Trophoblast cell (in vitro differentiated cells and primary cell): ENCODE data around the gene LIMK1.
"Not testable (repeated sequence)": the region's sequence is repeated elsewhere in the genome, so short reads cannot be mapped to it uniquely, and the experiment has no call there.

Experiments used
- DNase-seq, 2 donors: peaks; one replicate each; pipeline ENCODE4 v3.0.0-alpha.2; 2016
- H2AFZ ChIP-seq: 2 replicates; pipeline ENCODE4 v1.6.1; 2013; ENCODE audit warnings: low read length, moderate library complexity, mild to moderate bottlenecking; ENCODE audit not compliant: insufficient read depth, poor library complexity
- H2AK5ac ChIP-seq: 2 replicates; pipeline ENCODE4 v1.6.1; 2013; ENCODE audit warnings: mild to moderate bottlenecking, low read length
- H2BK120ac ChIP-seq: 2 replicates; pipeline ENCODE4 v1.6.1; 2013; ENCODE audit warnings: low read length, mild to moderate bottlenecking, moderate library complexity; ENCODE audit not compliant: insufficient read depth, poor library complexity
- H2BK12ac ChIP-seq: 2 replicates; pipeline ENCODE4 v1.6.1; 2013; ENCODE audit warnings: mild to moderate bottlenecking, low read length, moderate library complexity
- H2BK5ac ChIP-seq: 2 replicates; pipeline ENCODE4 v1.6.1; 2013; ENCODE audit warnings: low read length, low read depth, moderate library complexity, mild to moderate bottlenecking; ENCODE audit not compliant: poor library complexity
- H3K14ac ChIP-seq: 2 replicates; pipeline ENCODE4 v1.6.1; 2013; ENCODE audit warnings: mild to moderate bottlenecking, low read length
- H3K18ac ChIP-seq: 2 replicates; pipeline ENCODE4 v1.6.1; 2013; ENCODE audit warnings: mild to moderate bottlenecking, low read length
- H3K23ac ChIP-seq: 2 replicates; pipeline ENCODE4 v1.6.1; 2013; ENCODE audit warnings: low read length
- H3K27ac ChIP-seq: 2 replicates; pipeline ENCODE4 v1.5.1; 2013; ENCODE audit warnings: low read depth, mild to moderate bottlenecking, inconsistent platforms, low read length, moderate library complexity
- H3K27me3 ChIP-seq: 2 replicates; pipeline ENCODE4 v1.6.1; 2013; ENCODE audit warnings: inconsistent platforms, mild to moderate bottlenecking, low read length, moderate library complexity; ENCODE audit not compliant: insufficient read depth
- H3K36me3 ChIP-seq, 2 experiments: 1 replicate in 1 of 2; 2 replicates in 1 of 2; pipeline ENCODE4 v1.6.1; 2013; ENCODE audit warnings: low read length in 2 of 2, mild to moderate bottlenecking in 2 of 2, moderate library complexity in 1 of 2; ENCODE audit not compliant: insufficient read depth in 2 of 2, control insufficient read depth in 1 of 2
- H3K4ac ChIP-seq: 2 replicates; pipeline ENCODE4 v1.6.1; 2013; ENCODE audit warnings: low read depth, mild to moderate bottlenecking, low read length, moderate library complexity
- H3K4me1 ChIP-seq, 2 experiments: 1 replicate in 1 of 2; 2 replicates in 1 of 2; pipeline ENCODE4 v1.6.1; 2013; ENCODE audit warnings: low read length in 2 of 2, mild to moderate bottlenecking in 2 of 2, moderate library complexity in 1 of 2; ENCODE audit not compliant: insufficient read depth in 2 of 2, control insufficient read depth in 1 of 2
- H3K4me2 ChIP-seq: 2 replicates; pipeline ENCODE4 v1.6.1; 2013; ENCODE audit warnings: inconsistent platforms, mild to moderate bottlenecking, low read length, moderate library complexity
- H3K4me3 ChIP-seq: 2 replicates; pipeline ENCODE4 v1.5.1; 2013; ENCODE audit warnings: mild to moderate bottlenecking, low read depth, low read length, inconsistent platforms
- H3K79me1 ChIP-seq: one replicate; pipeline ENCODE4 v1.6.1; 2013; ENCODE audit warnings: low read length
- H3K79me2 ChIP-seq: 2 replicates; pipeline ENCODE4 v1.6.1; 2013; ENCODE audit warnings: low read length, mild to moderate bottlenecking; ENCODE audit not compliant: control insufficient read depth, insufficient read depth, poor library complexity
- H3K9ac ChIP-seq: 2 replicates; pipeline ENCODE4 v1.6.1; 2013; ENCODE audit warnings: mild to moderate bottlenecking, low read length
- H3K9me3 ChIP-seq: 2 replicates; pipeline ENCODE4 v1.6.1; 2013; ENCODE audit warnings: low read depth, mild to moderate bottlenecking, control low read depth, inconsistent platforms, low read length; ENCODE audit not compliant: insufficient read depth
- H4K12ac ChIP-seq: 2 replicates; pipeline ENCODE4 v1.6.1; 2013; ENCODE audit warnings: low read depth, mild to moderate bottlenecking, low read length, moderate library complexity
- H4K8ac ChIP-seq: 2 replicates; pipeline ENCODE4 v1.6.1; 2013; ENCODE audit warnings: low read depth, mild to moderate bottlenecking, low read length, moderate library complexity
- H4K91ac ChIP-seq: one replicate; pipeline ENCODE4 v1.6.1; 2013; ENCODE audit warnings: low read depth, mild to moderate bottlenecking, low read length, moderate library complexity
- WGBS: extraction: QIAGEN DNeasy Blood & Tissue Kit; methylation state at CpG from one replicate; pipeline ENCODE4 v1.1.7; 2013; ENCODE audit warnings: missing lambda C conversion rate; ENCODE audit not compliant: insufficient read length, insufficient coverage; ENCODE audit errors: extremely low coverage; 5-methylcytosine and 5-hydroxymethylcytosine counted together

Gene LIMK1

GRCh38 chr7:74044366-74045350, 38.9 kb upstream of the LIMK1 start:
- peaks cover 0 to 8% of the 10 kb centered on the region in 2 experiments for H3K4me1 ChIP-seq
- H3K4me2 ChIP-seq, result no peak overlapping the region
- no peak overlapping the region for H3K23ac ChIP-seq
- no peak overlapping the region for H3K9ac ChIP-seq
- H3K4me3 ChIP-seq, result no peak overlapping the region
- no peaks in the 10 kb centered on the region for H3K79me1 ChIP-seq
- H2BK5ac ChIP-seq, result no peak overlapping the region
- no peak overlapping the region for H2BK12ac ChIP-seq
- no peaks in the 10 kb centered on the region for H3K79me2 ChIP-seq
- WGBS, result no CpG with 5 or more reads among the region's 20 CpGs
- no peak overlapping the region for H4K12ac ChIP-seq
- H3K18ac ChIP-seq, result no peak overlapping the region
- H3K14ac ChIP-seq, result no peak overlapping the region
- H3K9me3 ChIP-seq, result no peaks in the 10 kb centered on the region
- H2AFZ ChIP-seq, result no peak overlapping the region
- H2BK120ac ChIP-seq, result no peak overlapping the region
- H2AK5ac ChIP-seq, result no peak overlapping the region
- H3K36me3 ChIP-seq, result no peaks in the 10 kb centered on the region
- no peak for DNase-seq
- H4K91ac ChIP-seq, result no peak overlapping the region
- H3K27me3 ChIP-seq, result no peaks in the 10 kb centered on the region
- no peak overlapping the region for H3K27ac ChIP-seq
- H4K8ac ChIP-seq, result no peak overlapping the region
- H3K4ac ChIP-seq, result no peak overlapping the region

DNA sequence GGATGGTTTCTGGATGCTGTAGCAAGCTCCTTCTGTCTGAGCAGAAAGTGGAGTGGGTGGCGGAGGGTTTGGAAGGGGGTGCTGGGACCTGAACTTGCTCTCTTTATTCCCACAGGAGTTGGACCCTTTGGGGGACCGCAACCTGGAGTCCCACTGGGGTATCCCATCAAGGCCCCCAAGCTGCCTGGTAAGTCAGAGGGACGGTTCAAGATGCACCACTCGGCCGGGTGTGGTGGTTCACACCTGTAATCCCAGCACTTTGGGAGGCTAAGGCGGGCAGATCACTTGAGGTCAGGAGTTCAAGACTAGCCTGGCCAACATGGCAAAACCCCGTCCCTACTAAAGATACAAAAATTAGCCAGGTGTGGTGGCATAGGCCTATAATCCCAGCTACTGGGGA, 37.0 kb upstream of the LIMK1 start:
- H3K79me2 ChIP-seq, H2AK5ac ChIP-seq, H3K4me2 ChIP-seq, DNase-seq, H3K36me3 ChIP-seq, H2BK5ac ChIP-seq, H3K4ac ChIP-seq, H4K91ac ChIP-seq, H2BK12ac ChIP-seq, H3K4me3 ChIP-seq, H3K27ac ChIP-seq, H4K8ac ChIP-seq, H3K27me3 ChIP-seq, H2AFZ ChIP-seq, H2BK120ac ChIP-seq, H3K18ac ChIP-seq, H3K79me1 ChIP-seq, H3K23ac ChIP-seq, H3K14ac ChIP-seq, H3K4me1 ChIP-seq, H4K12ac ChIP-seq, H3K9ac ChIP-seq, H3K9me3 ChIP-seq: not testable (repeated sequence)
- no CpG with 5 or more reads among the region's 7 CpGs for WGBS

- H3K4ac ChIP-seq, result no peak overlapping the region
- H3K4me2 ChIP-seq, result no peak overlapping the region
- H3K23ac ChIP-seq, result no peak overlapping the region
- no peak overlapping the region for H4K8ac ChIP-seq
- H2AFZ ChIP-seq, result no peak overlapping the region
- H3K4me3 ChIP-seq, result no peak overlapping the region
- H2BK12ac ChIP-seq, result no peak overlapping the region
- H3K9me3 ChIP-seq, result no peaks in the 10 kb centered on the region
- no peak overlapping the region for H3K9ac ChIP-seq
- no peak overlapping the region for H3K14ac ChIP-seq
- H3K36me3 ChIP-seq, result no peaks in the 10 kb centered on the region
- H3K27ac ChIP-seq, result no peak overlapping the region
- H4K12ac ChIP-seq, result no peak overlapping the region
- H4K91ac ChIP-seq, result no peak overlapping the region
- no peaks in the 10 kb centered on the region for H3K79me1 ChIP-seq
- no peaks in the 10 kb centered on the region for H3K27me3 ChIP-seq
- DNase-seq, result peak; percentile 21 to 44
- no peaks in the 10 kb centered on the region for H3K79me2 ChIP-seq
- no CpG with 5 or more reads among the region's 5 CpGs for WGBS
- H3K4me1 ChIP-seq, result peaks cover 0 to 5% of the 10 kb centered on the region in 2 experiments
- H3K18ac ChIP-seq, result no peak overlapping the region
- H2AK5ac ChIP-seq, result no peak overlapping the region
- no peak overlapping the region for H2BK120ac ChIP-seq
- H2BK5ac ChIP-seq, result no peak overlapping the region
Measured at GRCh38 chr7:74047804-74048380, 35.7 kb upstream of the LIMK1 start.

GRCh38 chr7:74048999-74049599, 34.5 kb upstream of the LIMK1 start:
- Histone ChIP-seq H3K9me3 (no peaks in the 10 kb centered on the region), H3K79me2 (no peaks in the 10 kb centered on the region), H2AK5ac (no peak overlapping the region), H2BK12ac (no peak overlapping the region), H3K4ac (no peak overlapping the region), H2BK5ac (no peak overlapping the region), H4K91ac (no peak overlapping the region), H4K8ac (no peak overlapping the region), H3K36me3 (no peaks in the 10 kb centered on the region), H3K27me3 (no peaks in the 10 kb centered on the region), H3K4me1 (no peaks in the 10 kb centered on the region), H4K12ac (no peak overlapping the region), H3K4me3 (no peak overlapping the region), H2BK120ac (no peak overlapping the region), H3K23ac (no peak overlapping the region), H3K14ac (no peak overlapping the region), H3K9ac (no peak overlapping the region), H3K27ac (no peak overlapping the region), H3K4me2 (no peak overlapping the region), H3K79me1 (no peaks in the 10 kb centered on the region), H3K18ac (no peak overlapping the region), H2AFZ (no peak overlapping the region)
- DNase-seq, result no peak
- 99% methylated on average over 2 of the region's 2 CpGs for WGBS
